ENCODE data around the gene CCNF. TPM values are rescaled to one million over a fixed set of nuclear protein-coding genes. Genes with fewer than 3 reads are reported as not detected.

CCNF gene
- total and polyA plus RNA-seq, 2 donors from 2014 or later, result 0.77 to 2.9 TPM

DNA sequence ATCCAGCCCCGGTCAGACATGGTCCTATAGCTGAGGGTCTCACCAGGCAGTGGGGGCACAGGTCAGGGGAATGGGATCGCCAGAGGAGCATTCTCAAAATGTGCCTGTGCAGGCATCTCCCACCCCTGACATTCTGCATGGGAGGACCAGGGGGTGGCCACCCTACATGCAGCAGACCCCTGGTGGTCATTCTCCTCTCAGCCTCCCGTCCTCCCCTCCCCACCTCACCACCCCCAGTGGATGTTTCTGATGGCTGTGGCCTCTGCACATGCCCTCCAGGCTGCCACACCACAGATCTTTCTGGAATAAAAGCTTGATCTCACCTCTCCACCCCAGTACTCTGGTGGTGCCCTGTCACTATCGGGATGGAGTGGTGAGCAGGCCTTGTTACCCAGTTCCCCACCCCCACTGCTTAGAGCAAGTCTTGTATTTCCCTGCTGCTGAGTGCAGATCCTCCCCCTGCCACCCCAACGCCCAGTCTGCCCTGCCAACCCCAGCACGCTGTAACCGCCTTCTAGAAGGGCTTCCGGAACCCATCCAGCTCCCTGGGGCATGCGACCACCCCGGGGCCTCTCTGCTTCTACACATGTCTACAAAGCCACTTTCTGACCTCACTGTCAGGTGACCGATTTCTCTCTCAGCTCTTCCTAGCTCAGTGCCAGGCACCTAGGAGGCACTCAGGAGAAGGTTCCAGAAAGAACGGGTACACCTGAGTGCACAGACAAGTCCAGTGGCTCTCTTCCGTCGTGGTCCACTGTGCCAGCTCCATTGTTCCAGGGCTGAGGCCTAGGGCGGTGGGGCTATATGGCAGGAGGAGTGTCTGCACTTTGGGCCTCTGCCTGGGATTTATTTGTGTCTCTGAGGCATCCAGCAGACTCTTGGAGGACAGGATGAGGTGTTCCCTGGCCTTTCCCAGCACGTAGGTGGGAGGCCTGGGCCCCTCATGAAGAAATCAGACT, 55.0 kb downstream of the CCNF start:
- no peak overlapping the region for H3K4me3 ChIP-seq (ENCODE audit: low read length in 3 of 3)
- FAIRE-seq (no peak), DNase-seq (peak in 2 of 5 donors; percentile 41 to 73)
- TF ChIP-seq, protein P1, sequence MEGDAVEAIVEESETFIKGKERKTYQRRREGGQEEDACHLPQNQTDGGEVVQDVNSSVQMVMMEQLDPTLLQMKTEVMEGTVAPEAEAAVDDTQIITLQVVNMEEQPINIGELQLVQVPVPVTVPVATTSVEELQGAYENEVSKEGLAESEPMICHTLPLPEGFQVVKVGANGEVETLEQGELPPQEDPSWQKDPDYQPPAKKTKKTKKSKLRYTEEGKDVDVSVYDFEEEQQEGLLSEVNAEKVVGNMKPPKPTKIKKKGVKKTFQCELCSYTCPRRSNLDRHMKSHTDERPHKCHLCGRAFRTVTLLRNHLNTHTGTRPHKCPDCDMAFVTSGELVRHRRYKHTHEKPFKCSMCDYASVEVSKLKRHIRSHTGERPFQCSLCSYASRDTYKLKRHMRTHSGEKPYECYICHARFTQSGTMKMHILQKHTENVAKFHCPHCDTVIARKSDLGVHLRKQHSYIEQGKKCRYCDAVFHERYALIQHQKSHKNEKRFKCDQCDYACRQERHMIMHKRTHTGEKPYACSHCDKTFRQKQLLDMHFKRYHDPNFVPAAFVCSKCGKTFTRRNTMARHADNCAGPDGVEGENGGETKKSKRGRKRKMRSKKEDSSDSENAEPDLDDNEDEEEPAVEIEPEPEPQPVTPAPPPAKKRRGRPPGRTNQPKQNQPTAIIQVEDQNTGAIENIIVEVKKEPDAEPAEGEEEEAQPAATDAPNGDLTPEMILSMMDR (IDR thresholded peaks at IDR 0.05; ENCODE audit: borderline replicate concordance, extremely low read depth, insufficient read depth), result no peak
- no peaks in the 10 kb centered on the region for H3K27me3 ChIP-seq (ENCODE audit: control insufficient read depth, insufficient read depth, low read length)
- no peaks in the 10 kb centered on the region for H3K9me3 ChIP-seq (ENCODE audit: control insufficient read depth in 2 of 3, insufficient read depth in 1 of 3, low read length in 3 of 3)
- peaks cover 2 to 57% (median 16%) of the 10 kb centered on the region in 3 donors for H3K4me1 ChIP-seq (ENCODE audit: control insufficient read depth in 2 of 3, insufficient read depth in 2 of 3, low read depth in 1 of 3, low read length in 3 of 3)
- peak overlapping the region; percentile 3 to 32 for H3K27ac ChIP-seq (ENCODE audit: low read depth in 2 of 2, low read length in 2 of 2)
- H3K9ac ChIP-seq (ENCODE audit: low read length in 3 of 3), result peak overlapping the region in 1 of 3 donors; percentile 31
- intact Hi-C loops (cut with DNase I), result no loop called here
- no peaks in the 10 kb centered on the region for H3K36me3 ChIP-seq (ENCODE audit: control insufficient read depth in 2 of 3, insufficient read depth in 3 of 3, low read length in 3 of 3)

DNA sequence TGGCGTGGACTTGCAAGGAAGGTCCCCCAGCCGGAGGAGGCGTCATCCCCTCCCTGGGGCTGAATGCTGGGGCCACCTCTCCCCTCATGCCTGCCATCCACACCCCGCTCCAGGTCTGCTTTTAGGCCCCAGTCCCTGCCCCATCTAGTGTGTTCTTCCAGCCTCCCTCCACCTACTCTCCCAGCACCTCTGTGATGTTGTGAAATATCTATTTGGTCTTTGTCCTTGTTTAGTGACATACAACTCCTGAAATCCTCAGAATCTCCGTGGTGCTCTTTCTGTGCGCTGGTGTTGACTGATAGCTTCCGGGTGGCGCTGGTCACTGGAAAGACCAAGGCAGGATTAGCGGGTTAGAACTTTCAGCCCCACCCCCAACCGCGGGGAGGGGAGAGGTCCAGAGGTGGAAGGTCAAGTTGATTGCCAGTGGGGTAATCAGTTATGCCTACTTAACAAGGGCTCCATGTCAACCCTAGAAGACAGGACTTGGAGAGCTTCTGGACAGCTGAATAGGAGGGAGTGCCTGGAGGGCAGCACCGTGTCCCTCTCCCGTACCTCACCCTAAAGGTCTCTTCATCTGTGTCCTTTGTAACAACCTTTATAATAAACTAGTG, 55.8 kb downstream of the CCNF start:
- Histone ChIP-seq H3K4me3 (ENCODE audit: low read length in 3 of 3) (no peak overlapping the region), H3K27ac (ENCODE audit: low read depth in 2 of 2, low read length in 2 of 2) (peak overlapping the region in 1 of 2 donors; percentile 23), H3K9me3 (ENCODE audit: control insufficient read depth in 2 of 3, insufficient read depth in 1 of 3, low read length in 3 of 3) (no peaks in the 10 kb centered on the region), H3K36me3 (ENCODE audit: control insufficient read depth in 2 of 3, insufficient read depth in 3 of 3, low read length in 3 of 3) (peaks cover 0 to 3% (median 0%) of the 10 kb centered on the region in 3 donors), H3K4me1 (ENCODE audit: control insufficient read depth in 2 of 3, insufficient read depth in 2 of 3, low read depth in 1 of 3, low read length in 3 of 3) (peaks cover 2 to 63% (median 16%) of the 10 kb centered on the region in 3 donors), H3K9ac (ENCODE audit: low read length in 3 of 3) (no peak overlapping the region), H3K27me3 (ENCODE audit: control insufficient read depth, insufficient read depth, low read length) (no peaks in the 10 kb centered on the region)
- intact Hi-C loops (cut with DNase I), result no loop called here
- DNase-seq, result peak in 1 of 5 donors; percentile 45
- no peak for FAIRE-seq
- TF ChIP-seq, protein P1 (IDR thresholded peaks at IDR 0.05; ENCODE audit: borderline replicate concordance, extremely low read depth, insufficient read depth), result no peak

DNA sequence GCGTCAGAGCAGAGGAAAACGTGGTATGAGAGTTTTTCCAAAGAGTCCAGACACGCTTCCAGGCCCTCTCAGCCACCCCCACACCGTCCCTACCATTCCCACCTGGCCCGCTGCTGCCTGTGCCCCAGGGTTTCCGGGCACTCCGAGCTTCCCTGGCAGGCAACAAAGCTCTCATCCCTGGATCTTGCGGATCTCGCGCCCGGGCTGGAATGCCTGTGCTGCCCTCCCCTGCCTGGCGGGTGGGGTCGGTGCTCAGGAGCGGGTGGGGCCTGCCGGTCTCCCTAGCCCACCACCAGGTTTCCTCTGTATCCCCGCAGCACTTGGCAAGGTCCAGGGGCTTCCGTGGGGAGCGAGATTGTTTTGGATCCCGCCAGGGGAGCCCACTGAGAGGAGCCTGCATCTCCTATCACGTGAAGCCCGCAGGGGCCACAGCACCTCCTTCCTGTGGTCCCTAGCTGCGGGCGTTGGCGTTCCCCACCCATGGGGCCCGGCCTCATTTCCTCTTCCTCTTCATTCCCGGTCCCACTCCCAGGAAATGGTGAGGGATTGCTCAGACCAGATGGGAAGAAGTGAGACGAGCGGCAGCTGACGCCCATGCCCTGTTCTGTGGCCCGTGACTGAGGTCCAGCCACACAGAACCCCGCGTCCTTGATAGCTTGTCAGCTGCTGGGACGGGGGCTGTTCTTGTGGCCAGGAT, 56.7 kb downstream of the CCNF start:
- H3K4me1 ChIP-seq (ENCODE audit: control insufficient read depth in 2 of 3, insufficient read depth in 2 of 3, low read depth in 1 of 3, low read length in 3 of 3), result peaks cover 2 to 64% (median 14%) of the 10 kb centered on the region in 3 donors

More for the DNA sequence above, 56.7 kb downstream of the CCNF start:
- H3K4me3 ChIP-seq (ENCODE audit: low read length in 3 of 3), result no peak overlapping the region
- no peaks in the 10 kb centered on the region for H3K9me3 ChIP-seq (ENCODE audit: control insufficient read depth in 2 of 3, insufficient read depth in 1 of 3, low read length in 3 of 3)
- H3K27ac ChIP-seq (ENCODE audit: low read depth in 2 of 2, low read length in 2 of 2), result peak overlapping the region; percentile 47 to 71
- H3K36me3 ChIP-seq (ENCODE audit: control insufficient read depth in 2 of 3, insufficient read depth in 3 of 3, low read length in 3 of 3), result peaks cover 0 to 3% (median 0%) of the 10 kb centered on the region in 3 donors
- TF ChIP-seq, protein P1 (IDR thresholded peaks at IDR 0.05; ENCODE audit: borderline replicate concordance, extremely low read depth, insufficient read depth), result no peak
- FAIRE-seq (no peak), DNase-seq (peak in 2 of 5 donors; percentile 49 to 71)
- intact Hi-C loops (cut with DNase I), result no loop called here
- no peak overlapping the region for H3K9ac ChIP-seq (ENCODE audit: low read length in 3 of 3)
- no peaks in the 10 kb centered on the region for H3K27me3 ChIP-seq (ENCODE audit: control insufficient read depth, insufficient read depth, low read length)
